COLO829 (cell line): ENCODE results near the gene NVL.
"Not testable (repeated sequence)": the region's sequence is repeated elsewhere in the genome, so short reads cannot be mapped to it uniquely, and the experiment has no call there.

Experiments used
- DNase-seq: peaks from one replicate; pipeline ENCODE4 v3.0.0; 2012; ENCODE audit warnings: low spot score

The NVL gene

GRCh38 chr1:224235813-224236493 lies 94.0 kb downstream of the NVL start:
- no peak for DNase-seq

- no peak for DNase-seq
These were observed 96.0 kb downstream of the NVL start for GRCh38 chr1:224234017-224234416.

- DNase-seq: no peak
These were observed 103.0 kb downstream of the NVL start for GRCh38 chr1:224226849-224227502.

DNA sequence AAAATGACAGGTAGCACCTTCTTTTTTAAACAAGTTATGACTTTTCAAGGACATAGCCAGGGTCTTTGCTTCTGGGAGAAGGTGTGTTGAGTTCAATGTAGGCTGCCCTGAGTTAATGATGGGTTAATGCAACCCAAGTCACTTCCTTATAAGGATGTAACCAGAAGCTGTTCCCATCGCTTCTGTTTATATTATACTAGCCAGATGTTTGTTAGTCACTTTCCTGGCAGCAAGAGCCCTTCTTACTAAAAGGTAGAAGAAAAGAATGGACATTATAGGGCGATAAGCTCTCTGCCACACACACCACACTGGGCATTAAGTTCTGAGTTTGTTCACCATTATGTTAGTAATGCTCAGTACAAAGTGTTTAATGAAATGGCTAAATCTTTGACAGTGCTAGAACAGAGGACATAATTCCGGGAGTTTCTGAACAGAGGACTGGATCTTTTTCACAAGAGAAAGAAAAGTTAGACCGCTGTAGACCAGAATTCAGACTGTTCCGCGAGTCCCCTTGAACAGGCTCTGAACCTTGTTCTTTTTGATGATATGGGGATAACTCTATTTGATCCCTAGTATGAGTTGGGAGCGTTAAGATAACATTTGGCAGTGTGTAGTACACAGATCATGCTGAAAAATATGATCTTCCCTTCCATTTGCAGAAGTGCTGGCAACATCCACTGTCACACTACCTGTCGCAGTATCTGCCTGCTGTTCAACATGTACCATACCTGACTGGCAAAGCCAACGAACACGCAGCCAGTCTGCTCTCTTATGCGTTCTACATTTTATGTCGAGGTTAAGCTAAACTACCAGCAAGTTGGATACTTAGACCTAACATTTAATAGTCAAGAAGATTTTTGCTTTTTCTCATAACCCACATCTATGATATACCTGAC lies 105.9 kb downstream of the NVL start:
- DNase-seq: peak; percentile 35

DNA sequence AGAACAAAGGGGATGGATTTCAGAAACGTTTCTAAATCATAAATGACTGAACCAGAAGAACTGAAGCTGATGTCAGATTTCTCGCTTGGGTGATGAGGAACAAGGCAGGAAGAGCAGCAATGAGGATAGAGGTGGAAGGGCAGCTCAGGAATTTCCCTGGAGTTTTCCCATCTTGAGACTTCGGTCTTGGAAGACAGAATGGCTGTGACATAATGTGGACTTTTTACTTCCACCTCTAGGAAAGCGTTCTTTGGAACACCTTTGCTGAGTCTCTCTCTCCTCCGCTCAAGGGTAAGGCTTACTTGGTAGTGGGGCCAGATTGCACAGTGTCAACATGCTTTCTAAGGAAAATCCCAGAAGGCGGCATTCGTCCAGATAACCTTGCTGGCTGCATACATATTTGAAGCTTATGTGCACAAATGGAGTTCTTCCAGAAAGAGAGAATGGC lies 110.3 kb downstream of the NVL start:
- no peak for DNase-seq

DNA sequence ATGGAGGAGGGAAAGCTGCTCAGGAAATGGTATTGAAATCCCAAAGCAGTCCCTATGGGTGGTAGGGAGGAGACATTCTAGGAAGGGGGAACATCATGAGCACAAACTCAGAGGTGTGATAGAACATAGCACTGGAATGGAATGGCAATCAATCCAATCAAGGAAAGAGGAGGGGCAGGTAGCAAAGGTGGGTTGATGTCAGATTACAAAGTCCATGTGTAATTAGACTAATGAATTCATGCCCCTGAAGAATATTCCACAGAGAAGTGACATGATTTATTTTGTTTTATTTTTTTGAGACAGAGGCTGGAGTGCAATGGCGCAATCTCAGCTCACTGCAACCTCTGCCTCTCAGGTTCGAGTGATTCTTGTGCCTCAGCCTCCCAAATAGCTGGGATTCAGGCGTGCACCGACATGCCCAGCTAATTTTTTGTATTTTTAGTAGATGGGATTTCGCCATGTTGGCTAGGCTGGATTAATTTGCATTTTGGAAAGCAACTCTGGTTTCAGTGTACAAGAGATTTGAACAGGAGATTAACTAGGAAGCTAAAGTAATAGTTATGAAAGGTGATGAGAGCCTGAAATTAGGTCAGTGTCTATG lies 110.9 kb downstream of the NVL start:
- DNase-seq: no peak

DNA sequence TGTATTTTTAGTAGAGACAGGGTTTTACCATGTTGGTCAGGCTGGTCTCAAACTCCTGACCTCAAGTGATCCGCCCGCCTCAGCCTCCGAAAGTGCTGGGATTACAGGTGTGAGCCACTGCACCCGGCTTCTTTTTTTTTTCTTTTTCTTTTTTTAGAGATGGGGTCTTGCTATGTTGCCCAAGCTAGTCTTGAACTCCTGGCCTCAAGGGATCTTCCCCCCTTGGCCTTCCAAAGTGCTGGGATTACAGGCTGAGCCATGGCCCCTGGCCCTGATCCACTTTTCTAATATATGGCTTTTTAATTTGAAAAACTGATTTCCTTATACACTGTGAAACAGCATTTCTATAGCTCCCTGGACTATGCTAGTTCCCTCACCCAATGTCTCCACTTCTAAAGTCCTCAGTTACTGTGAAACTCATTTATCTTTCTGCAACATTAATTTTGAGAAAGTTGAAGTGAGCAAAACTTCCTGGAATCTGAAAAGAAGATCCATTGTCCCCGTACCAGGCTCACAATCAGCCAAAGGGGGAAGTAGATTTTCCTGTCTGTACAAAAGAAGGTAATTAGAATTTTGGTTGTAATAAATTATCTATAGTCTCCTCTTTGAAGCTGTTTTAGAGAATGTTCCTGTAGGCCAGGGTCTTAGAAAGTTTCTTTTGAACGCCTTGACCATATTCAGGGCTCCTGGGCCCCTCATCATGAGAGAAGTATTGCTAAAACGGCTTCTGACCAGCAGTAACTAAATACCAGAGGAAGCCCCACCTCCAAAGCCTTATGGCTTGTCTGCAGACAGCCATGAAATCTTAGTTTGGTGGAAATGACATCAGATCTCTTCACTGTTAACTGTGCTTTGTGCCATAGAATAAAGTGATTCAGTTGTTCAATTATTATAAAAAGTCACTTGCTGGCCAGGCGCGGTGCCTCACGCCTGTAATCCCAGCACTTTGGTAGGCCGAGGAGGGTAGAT lies 112.0 kb downstream of the NVL start:
- no peak for DNase-seq

- no peak for DNase-seq
These were observed 113.6 kb downstream of the NVL start for GRCh38 chr1:224216382-224216781.

- DNase-seq: no peak
These were observed 116.4 kb downstream of the NVL start for GRCh38 chr1:224213438-224214119.

DNA sequence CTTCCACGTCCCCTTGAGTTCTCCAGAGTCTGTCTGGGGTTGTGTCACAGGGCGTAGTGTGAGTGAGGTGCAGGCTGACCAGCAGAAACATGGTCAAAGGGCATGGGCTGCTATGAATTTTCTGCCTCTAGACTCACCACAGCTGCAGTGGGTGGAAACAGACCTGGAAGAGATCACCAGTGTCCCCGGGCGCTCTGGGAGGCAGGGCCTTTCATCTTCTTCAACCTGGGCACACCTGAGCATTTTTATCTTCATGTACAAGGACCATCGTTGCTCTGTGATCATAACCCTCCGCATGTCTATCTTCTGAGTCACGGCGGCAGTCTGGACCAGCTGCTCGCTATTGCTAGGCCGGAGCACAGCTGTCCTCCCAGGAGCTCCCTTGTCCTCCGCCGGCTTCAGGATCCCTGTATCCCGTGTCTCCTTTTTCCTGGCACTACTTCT lies 117.3 kb downstream of the NVL start:
- no peak for DNase-seq

GRCh38 chr1:224211206-224211962 lies 118.6 kb downstream of the NVL start:
- no peak for DNase-seq

DNA sequence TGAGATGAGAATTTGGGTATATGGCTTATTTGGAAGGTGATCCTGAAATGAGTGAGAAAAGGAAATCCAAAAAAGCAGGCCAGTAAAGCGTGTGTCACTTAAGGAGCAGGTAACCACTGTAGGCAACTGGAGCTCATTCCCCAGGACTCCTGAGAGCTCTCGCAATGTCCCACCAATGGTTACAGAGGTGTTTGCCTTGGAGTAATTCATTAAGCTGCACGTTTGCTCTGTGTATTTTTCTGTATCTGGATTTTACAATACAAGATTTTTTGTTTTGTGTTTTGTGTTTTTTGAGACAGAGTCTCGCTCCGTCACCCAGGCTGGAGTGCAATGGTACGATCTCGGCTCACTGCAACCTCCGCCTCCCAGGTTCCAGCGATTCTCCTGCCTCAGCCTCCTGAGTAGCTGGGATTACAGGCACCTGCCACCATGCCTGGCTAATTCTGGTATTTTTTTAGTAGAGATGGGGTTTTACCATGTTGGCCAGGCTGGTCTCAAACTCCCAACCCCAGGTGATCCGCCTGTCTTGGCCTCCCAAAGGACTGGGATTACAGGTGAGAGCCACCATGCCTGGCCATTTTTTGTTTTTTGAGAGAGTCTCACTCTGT lies 123.9 kb downstream of the NVL start:
- DNase-seq: not testable (repeated sequence)

GRCh38 chr1:224205438-224205840 lies 124.5 kb downstream of the NVL start:
- no peak for DNase-seq

DNA sequence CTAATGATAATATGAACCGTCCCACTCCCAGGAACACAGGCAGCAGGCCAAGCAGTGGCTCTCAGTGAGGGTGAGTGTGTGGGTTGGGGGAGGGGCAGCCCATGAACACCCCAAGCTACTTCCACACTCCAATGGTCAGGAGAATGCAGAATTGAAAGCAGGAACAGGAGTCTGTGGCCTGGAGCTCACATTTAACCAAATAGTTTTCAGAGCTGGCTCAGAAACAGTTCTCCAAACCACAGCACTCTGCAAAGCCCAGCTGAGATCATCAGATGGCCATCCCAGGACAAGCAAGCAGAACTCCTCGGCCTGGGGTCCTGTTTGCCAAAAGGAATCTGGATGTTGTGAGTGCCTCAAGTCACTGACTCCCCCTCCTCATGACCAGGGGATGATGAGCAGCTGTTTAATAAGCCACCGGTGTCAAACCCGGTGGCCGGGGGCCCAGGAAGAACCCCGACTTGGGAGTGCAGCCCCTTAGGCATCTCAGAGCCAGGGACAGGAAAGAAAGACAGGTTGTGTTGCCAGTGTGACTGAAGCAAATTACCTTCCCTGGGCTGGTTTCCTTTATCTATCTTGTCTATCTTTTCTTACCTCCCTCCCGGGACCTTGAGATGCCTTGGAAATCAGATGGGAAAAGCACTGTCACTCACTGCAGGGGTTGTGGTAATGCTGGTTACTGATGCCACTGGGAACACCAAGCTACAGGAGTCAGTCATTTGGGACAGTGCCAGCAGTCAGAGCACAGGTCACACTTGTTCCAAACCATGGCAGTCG lies 126.5 kb downstream of the NVL start:
- no peak for DNase-seq

GRCh38 chr1:224201853-224202252 lies 128.1 kb downstream of the NVL start:
- DNase-seq: no peak

DNA sequence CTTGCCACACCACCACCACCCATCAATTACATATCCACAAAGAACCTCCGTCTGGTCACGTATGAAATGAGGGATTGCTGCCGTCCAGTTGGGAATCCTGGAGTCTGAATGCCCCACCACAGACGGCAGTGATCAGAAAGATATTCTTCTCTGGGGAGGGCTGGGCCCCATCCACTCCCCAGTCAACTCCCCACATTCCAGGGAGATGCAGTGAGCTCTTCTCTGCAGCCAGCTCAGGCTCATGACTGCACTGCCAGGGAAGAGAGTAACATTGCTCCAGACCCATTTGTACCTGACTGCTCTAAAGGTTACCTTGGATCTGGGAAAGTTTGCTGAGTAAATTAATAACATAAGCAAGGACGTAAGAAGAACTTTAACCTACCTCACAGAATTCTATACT lies 128.6 kb downstream of the NVL start:
- DNase-seq: no peak

DNA sequence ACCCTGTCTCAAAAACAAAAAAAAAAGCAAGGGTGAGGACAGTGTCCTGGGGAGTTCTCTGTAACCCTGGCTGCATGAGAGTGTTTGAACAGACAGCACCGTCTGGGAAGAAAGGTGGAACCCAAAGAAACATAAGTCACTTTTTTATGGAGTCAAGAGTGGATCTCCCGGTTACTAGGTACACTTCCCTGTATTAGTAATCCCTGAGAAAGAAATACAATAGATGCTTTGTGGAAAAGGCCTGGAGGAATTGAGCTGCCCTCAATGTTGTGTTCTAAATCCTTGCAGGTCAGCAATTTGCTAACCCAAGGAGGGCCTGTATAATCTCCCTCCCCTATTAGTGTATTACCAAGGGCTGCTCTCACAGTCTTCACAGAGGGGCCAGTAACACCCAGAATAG lies 130.3 kb downstream of the NVL start:
- peak; percentile 70 for DNase-seq

DNA sequence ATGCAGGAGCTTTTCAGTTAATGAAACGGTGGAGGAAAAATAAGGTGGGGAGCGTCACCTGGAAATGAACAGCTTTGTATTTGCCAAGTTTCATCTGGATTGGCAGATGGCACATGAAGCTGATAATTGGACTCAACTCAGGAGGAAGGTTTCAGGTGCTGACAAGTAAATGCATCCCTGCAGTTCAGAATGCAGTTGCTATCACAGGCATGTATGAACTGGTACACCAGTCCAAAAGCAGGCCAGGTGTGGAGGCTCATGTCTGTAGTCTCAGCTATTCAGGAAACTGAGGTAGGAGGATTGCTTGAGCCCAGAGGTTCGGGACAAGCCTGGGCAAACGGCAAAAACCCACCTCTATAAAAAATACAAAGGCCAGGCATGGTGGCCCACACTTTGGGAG lies 131.4 kb downstream of the NVL start:
- DNase-seq: no peak
